Testis (tissue), 3 donors: ENCODE data around the gene ABLIM3. TPM values are rescaled to one million over a fixed set of nuclear protein-coding genes. Genes with fewer than 3 reads are reported as not detected.

Experiments
- DNase-seq: peaks from one replicate; pipeline ENCODE4 v3.0.0-alpha.2; 2019
- H3K27ac ChIP-seq, 2 donors: fragments of 200-600 bp; sonication (generic); one replicate each; pipeline ENCODE4 v1.5.1; 2019
- H3K27me3 ChIP-seq: fragments of 200-600 bp; sonication (generic); one replicate; pipeline ENCODE4 v1.5.1; 2019
- H3K36me3 ChIP-seq: fragments of 200-600 bp; sonication (generic); one replicate; pipeline ENCODE4 v1.5.1; 2017; ENCODE audit warnings: low read depth; ENCODE audit errors: missing control alignments
- H3K4me1 ChIP-seq: fragments of 200-600 bp; sonication (generic); one replicate; pipeline ENCODE4 v1.5.1; 2019
- H3K4me3 ChIP-seq, 2 donors: fragments of 200-600 bp; sonication (generic); one replicate each; pipeline ENCODE4 v1.5.1; 2017 to 2019
- H3K9me3 ChIP-seq: fragments of 200-600 bp; sonication (generic); one replicate; pipeline ENCODE4 v1.5.1; 2017
- CTCF ChIP-seq, 3 experiments: fragments of 450-650 bp in 2 of 3; fragments of 200-600 bp in 1 of 3; sonication (generic) in 1 of 3; IDR thresholded peaks; one replicate each; pipeline ENCODE4 v1.5.1; 2016 to 2019; ENCODE audit warnings: antibody characterized with exemption in 3 of 3, mild to moderate bottlenecking in 2 of 3, moderate library complexity in 1 of 3
- POLR2A ChIP-seq: fragments of 450-650 bp; IDR thresholded peaks from one replicate; pipeline ENCODE4 v1.6.1; 2017; ENCODE audit warnings: antibody characterized with exemption, mild to moderate bottlenecking, moderate library complexity
- WGBS, 2 donors: methylation state at CpG; one replicate each; pipeline ENCODE4 v1.1.5; 2018; 5-methylcytosine and 5-hydroxymethylcytosine counted together
- intact Hi-C: fragments of 100-400 bp; cut with DNase I; formaldehyde crosslinking; loops from one replicate; pipeline ENCODE4 v1.15.1; 2023; ENCODE audit warnings: low total_unique reads
- polyA plus RNA-seq: library from polyadenylated mRNA; stranded (reverse); fragments of 350-450 nt; fragmentation: Illumina TruSeq; extraction: RNeasy Lipid Tissue Mini Kit (QIAGEN cat#74804); gene quantifications from one replicate; pipeline ENCODE4 v1.2.3, GENCODE V29; 2014; ENCODE audit warnings: low read depth, low replicate concordance; ENCODE audit not compliant: insufficient read depth
- total RNA-seq, 2 donors: library from RNA; depleted of rRNA; stranded (reverse); fragments of >200 nt; gene quantifications; one replicate each; pipeline ENCODE4 v1.2.3, GENCODE V29; 2016

The ABLIM3 gene
- total and polyA plus RNA-seq, 3 donors from 2014 or later: 5.6 to 8.9 (median 7.6) TPM

GRCh38 chr5:149126906-149127305 lies 14.4 kb upstream of the ABLIM3 start:
- Histone ChIP-seq H3K27ac (no peak overlapping the region), H3K4me1 (no peaks in the 10 kb centered on the region), H3K36me3 (no peaks in the 10 kb centered on the region), H3K4me3 (no peak overlapping the region), H3K27me3 (no peaks in the 10 kb centered on the region), H3K9me3 (no peaks in the 10 kb centered on the region)
- intact Hi-C loops: no loop called here
- TF ChIP-seq CTCF (IDR thresholded peaks at IDR 0.05) (no peak), POLR2A (no peak)
- 39 to 49% methylated on average over 6 of the region's 6 CpGs for WGBS, 2 donors
- no peak for DNase-seq

- no peak for TF ChIP-seq POLR2A
- TF ChIP-seq CTCF (IDR thresholded peaks at IDR 0.05): no peak
- H3K27me3 ChIP-seq: no peaks in the 10 kb centered on the region
- no peak overlapping the region for H3K27ac ChIP-seq
- H3K4me1 ChIP-seq: no peaks in the 10 kb centered on the region
- no peaks in the 10 kb centered on the region for H3K36me3 ChIP-seq
- DNase-seq: no peak
- no peaks in the 10 kb centered on the region for H3K9me3 ChIP-seq
- WGBS, 2 donors: 69 to 78% methylated on average over 3 of the region's 3 CpGs
- intact Hi-C loops: no loop called here
- H3K4me3 ChIP-seq: no peak overlapping the region
These were observed 13.8 kb upstream of the ABLIM3 start for GRCh38 chr5:149127394-149127955.

- intact Hi-C loops: no loop called here
- Histone ChIP-seq H3K27me3 (no peaks in the 10 kb centered on the region), H3K4me1 (no peaks in the 10 kb centered on the region), H3K27ac (no peak overlapping the region), H3K36me3 (no peaks in the 10 kb centered on the region), H3K4me3 (no peak overlapping the region), H3K9me3 (no peaks in the 10 kb centered on the region)
- 46 to 52% methylated on average over 13 of the region's 13 CpGs for WGBS, 2 donors
- peak in 2 of 3 experiments; percentile 40 to 60 for TF ChIP-seq CTCF (IDR thresholded peaks at IDR 0.05)
- TF ChIP-seq POLR2A: no peak
- peak; percentile 50 for DNase-seq
These were observed 13.0 kb upstream of the ABLIM3 start for GRCh38 chr5:149128023-149128875.

GRCh38 chr5:149129181-149129580 lies 12.1 kb upstream of the ABLIM3 start:
- intact Hi-C loops: no loop called here
- WGBS, 2 donors: 86 to 88% methylated on average over 1 of the region's 1 CpG
- Histone ChIP-seq H3K36me3 (no peaks in the 10 kb centered on the region), H3K27ac (no peak overlapping the region), H3K4me1 (no peaks in the 10 kb centered on the region), H3K4me3 (no peak overlapping the region), H3K9me3 (no peaks in the 10 kb centered on the region), H3K27me3 (no peaks in the 10 kb centered on the region)
- DNase-seq: no peak
- TF ChIP-seq POLR2A (no peak), CTCF (IDR thresholded peaks at IDR 0.05) (no peak)
